SK-MEL-5 (cell line): ENCODE measurements around the gene PARD6A. TPM values are rescaled to one million over a fixed set of nuclear protein-coding genes. Genes with fewer than 3 reads are reported as not detected.

Experiments
- DNase-seq: peaks from one replicate; pipeline ENCODE4 v3.0.0-alpha.2; 2016; ENCODE audit warnings: low read depth, low spot score
- in situ Hi-C: cut with HindIII; loops from 2 replicates; pipeline ENCODE4 v1.10.0; 2016; ENCODE audit warnings: low sequenced_read_pairs, high pct_unique_total_duplicates, low pct_unique_long_range_greater_than_20kb
- total RNA-seq: library from RNA; depleted of rRNA; stranded (reverse); fragments of >200 nt; shearing (Covaris generic); gene quantifications from 2 replicates; pipeline ENCODE4 v1.2.3, GENCODE V29; 2014; rRNA removed

Gene PARD6A
- total RNA-seq, 1 experiment from 2014 or later = 0.34 TPM

- no peak for DNase-seq
- in situ Hi-C loops = no loop called here
Observed at GRCh38 chr16:67707210-67707609, 46.5 kb downstream of the PARD6A start.

- in situ Hi-C loops = no loop called here
- no peak for DNase-seq
Observed at GRCh38 chr16:67707790-67708189, 47.0 kb downstream of the PARD6A start.

GRCh38 chr16:67708368-67708771 lies 47.6 kb downstream of the PARD6A start:
- DNase-seq = no peak
- in situ Hi-C loops = no loop called here

- DNase-seq = no peak
- in situ Hi-C loops = no loop called here
Observed at GRCh38 chr16:67709050-67709449, 48.3 kb downstream of the PARD6A start.

- in situ Hi-C loops = no loop called here
- no peak for DNase-seq
Observed at GRCh38 chr16:67710607-67711006, 49.8 kb downstream of the PARD6A start.

Other genes with a start within 250 kb of the PARD6A start
- 6.0 and 8.5 TPM in 2 replicates for gene ZDHHC1, start 244.5 kb upstream of the PARD6A start, total RNA-seq
- 0.32 TPM in 1 of 2 replicates, not detected in the other for gene HSD11B2, start 229.8 kb upstream of the PARD6A start, total RNA-seq
- gene ATP6V0D1, start 179.8 kb upstream of the PARD6A start, total RNA-seq = 145 and 151 TPM in 2 replicates
- gene AGRP, start 177.4 kb upstream of the PARD6A start, total RNA-seq = not detected in 2 replicates
- gene RIPOR1, start 132.1 kb upstream of the PARD6A start, total RNA-seq = 3.6 and 9.4 TPM in 2 replicates
- gene CTCF, start 98.4 kb upstream of the PARD6A start, total RNA-seq = 25.9 and 26.4 TPM in 2 replicates
- gene CARMIL2, start 15.8 kb upstream of the PARD6A start, total RNA-seq = 0.16 and 0.40 TPM in 2 replicates
- 17.4 and 18.3 TPM in 2 replicates for gene ACD, start 700 bp upstream of the PARD6A start, total RNA-seq
- 6.4 and 9.1 TPM in 2 replicates for gene ENKD1, start 5.8 kb downstream of the PARD6A start, total RNA-seq
- 0.98 and 3.1 TPM in 2 replicates for gene C16orf86, start 5.9 kb downstream of the PARD6A start, total RNA-seq
- gene GFOD2, start 58.4 kb downstream of the PARD6A start, total RNA-seq = 10.5 and 13.4 TPM in 2 replicates
- gene RANBP10, start 145.6 kb downstream of the PARD6A start, total RNA-seq = 7.4 and 8.3 TPM in 2 replicates
- gene TSNAXIP1, start 145.9 kb downstream of the PARD6A start, total RNA-seq = 0.26 and 0.35 TPM in 2 replicates
- gene THAP11, start 181.4 kb downstream of the PARD6A start, total RNA-seq = 33.3 and 37.8 TPM in 2 replicates
- 67.0 and 76.6 TPM in 2 replicates for gene NUTF2, start 186.0 kb downstream of the PARD6A start, total RNA-seq
- 10.2 and 11.0 TPM in 2 replicates for gene CENPT, start 186.7 kb downstream of the PARD6A start, total RNA-seq
- 22.8 and 26.3 TPM in 2 replicates for gene EDC4, start 212.1 kb downstream of the PARD6A start, total RNA-seq
- not detected in 2 replicates for gene NRN1L, start 223.9 kb downstream of the PARD6A start, total RNA-seq
- gene PSKH1, start 232.3 kb downstream of the PARD6A start, total RNA-seq = 7.8 and 9.2 TPM in 2 replicates